NK-92 (cell line): Measurements from ENCODE around the gene KRT39.

ENCODE experiments used
- DNase-seq: peaks from one replicate; lab custom pipeline; 2025; ENCODE audit not compliant: unreplicated experiment; lab: John Stamatoyannopoulos, UW

KRT39 gene

GRCh38 chr17:40981115-40981514 lies 14.4 kb upstream of the KRT39 start:
- no peak for DNase-seq

- no peak for DNase-seq
These were observed 13.8 kb upstream of the KRT39 start for GRCh38 chr17:40980596-40980995.

- no peak for DNase-seq
These were observed 13.4 kb upstream of the KRT39 start for GRCh38 chr17:40980117-40980516.

- DNase-seq, result no peak
These were observed 11.9 kb upstream of the KRT39 start for GRCh38 chr17:40978575-40979151.

GRCh38 chr17:40975516-40975915 lies 8.8 kb upstream of the KRT39 start:
- no peak for DNase-seq

GRCh38 chr17:40974366-40974765 lies 7.6 kb upstream of the KRT39 start:
- DNase-seq, result no peak

GRCh38 chr17:40967582-40967981 lies 834 bp upstream of the KRT39 start:
- no peak for DNase-seq

GRCh38 chr17:40963838-40964237 lies 2.9 kb downstream of the KRT39 start:
- no peak for DNase-seq

- DNase-seq, result no peak
These were observed 4.6 kb downstream of the KRT39 start for GRCh38 chr17:40962059-40962561.

- DNase-seq, result no peak
These were observed 5.2 kb downstream of the KRT39 start for GRCh38 chr17:40961591-40961990.

- no peak for DNase-seq
These were observed 6.6 kb downstream of the KRT39 start for GRCh38 chr17:40960144-40960543.

GRCh38 chr17:40958086-40958953 lies 8.4 kb downstream of the KRT39 start:
- DNase-seq, result no peak

- DNase-seq, result no peak
These were observed 10.1 kb downstream of the KRT39 start for GRCh38 chr17:40956401-40957254.

GRCh38 chr17:40953881-40954280 lies 12.9 kb downstream of the KRT39 start:
- DNase-seq, result no peak

GRCh38 chr17:40952661-40953060 lies 14.1 kb downstream of the KRT39 start:
- DNase-seq, result no peak

GRCh38 chr17:40952154-40952553 lies 14.6 kb downstream of the KRT39 start:
- no peak for DNase-seq

- DNase-seq, result no peak
These were observed 15.6 kb downstream of the KRT39 start for GRCh38 chr17:40951011-40951622.

- no peak for DNase-seq
These were observed 16.6 kb downstream of the KRT39 start for GRCh38 chr17:40950176-40950575.

GRCh38 chr17:40949418-40949817 lies 17.3 kb downstream of the KRT39 start:
- DNase-seq, result no peak

GRCh38 chr17:40947929-40948328 lies 18.8 kb downstream of the KRT39 start:
- no peak for DNase-seq

GRCh38 chr17:40945414-40945813 lies 21.3 kb downstream of the KRT39 start:
- no peak for DNase-seq
